SK-N-SH (cell line): ENCODE data around the gene CAPRIN2. TPM values are rescaled to one million over a fixed set of nuclear protein-coding genes. Genes with fewer than 3 reads are reported as not detected.

Source experiments
- CTCF ChIA-PET: fragments of 300-600, 350-600 bp; formaldehyde crosslinking; extraction: SDS; loops from one replicate; lab custom pipeline; 2021; lab: Yijun Ruan, JAX
- POLR2A ChIA-PET: fragments of 350-600 bp; sonication (Branson Sonifier 250); formaldehyde crosslinking; extraction: SDS; loops from one replicate; lab custom pipeline; 2020; ENCODE audit warnings: antibody characterized with exemption, inconsistent platforms; lab: Yijun Ruan, JAX
- DNase-seq: peaks from one replicate; pipeline ENCODE4 v3.0.0; 2012
- H2AFZ ChIP-seq: fragments of 200-600 bp; sonication (generic); 2 replicates; pipeline ENCODE4 v1.8.1; 2016; ENCODE audit warnings: antibody characterized with exemption, mild to moderate bottlenecking, low read depth
- H3F3A ChIP-seq: fragments of 200-600 bp; sonication (generic); replicated peaks from 2 replicates; pipeline ENCODE3; 2016; ENCODE audit warnings: antibody characterized with exemption, mild to moderate bottlenecking; ENCODE audit not compliant: insufficient read depth
- H3K27ac ChIP-seq, 2 experiments: fragments of 200-500 bp in 1 of 2; fragments of 200-600 bp in 1 of 2; sonication (Bioruptor generic) in 1 of 2; sonication (generic), shearing (Covaris generic) in 1 of 2; 2 replicates each; pipeline versions ENCODE4 v1.5.1 to v1.6.1; 2014 to 2016; ENCODE audit warnings: low read depth in 2 of 2, inconsistent platforms in 1 of 2, low read length in 1 of 2, mild to moderate bottlenecking in 1 of 2, mixed read lengths in 1 of 2
- H3K27me3 ChIP-seq: fragments of 200-600 bp; sonication (generic), shearing (Covaris generic); 2 replicates; pipeline ENCODE4 v1.6.1; 2016; ENCODE audit warnings: mixed run types; ENCODE audit not compliant: insufficient read depth
- H3K36me3 ChIP-seq, 2 experiments: fragments of 200-500 bp in 1 of 2; fragments of 200-600 bp in 1 of 2; sonication (Bioruptor generic) in 1 of 2; sonication (generic) in 1 of 2; replicated peaks in 1 of 2; 2 replicates each; pipeline versions ENCODE3 to v1.5.1; 2014 to 2016; ENCODE audit warnings: low read length in 1 of 2, mild to moderate bottlenecking in 1 of 2; ENCODE audit not compliant: insufficient read depth in 2 of 2, control insufficient read depth in 1 of 2
- H3K4me1 ChIP-seq, 2 experiments: fragments of 200-500 bp in 1 of 2; fragments of 200-600 bp in 1 of 2; sonication (Bioruptor generic) in 1 of 2; sonication (generic), shearing (Covaris generic) in 1 of 2; 2 replicates each; pipeline versions ENCODE4 v1.5.1 to v1.6.1; 2014 to 2016; ENCODE audit warnings: low read depth in 1 of 2, low read length in 1 of 2, mixed run types in 1 of 2; ENCODE audit not compliant: insufficient read depth in 2 of 2, control insufficient read depth in 1 of 2
- H3K4me2 ChIP-seq: fragments of 200-600 bp; sonication (generic), shearing (Covaris generic); 2 replicates; pipeline ENCODE4 v1.6.1; 2017; ENCODE audit warnings: mixed run types
- H3K4me3 ChIP-seq, 2 experiments: fragments of 200-500 bp in 1 of 2; fragments of 200-600 bp in 1 of 2; sonication (Bioruptor generic) in 1 of 2; sonication (generic), shearing (Covaris generic) in 1 of 2; 2 replicates each; pipeline versions ENCODE4 v1.5.1 to v1.8.1; 2014 to 2016; ENCODE audit warnings: low read depth in 2 of 2, inconsistent platforms in 1 of 2, low read length in 1 of 2, mild to moderate bottlenecking in 1 of 2, mixed read lengths in 1 of 2, moderate library complexity in 1 of 2
- H3K79me2 ChIP-seq: fragments of 200-600 bp; sonication (generic); 2 replicates; pipeline ENCODE4 v1.8.1; 2017; ENCODE audit warnings: mild to moderate bottlenecking; ENCODE audit not compliant: insufficient read depth
- H3K9ac ChIP-seq: fragments of 200-600 bp; sonication (generic); 2 replicates; pipeline ENCODE4 v1.6.1; 2017; ENCODE audit warnings: mixed run types
- H3K9me2 ChIP-seq: fragments of 200-600 bp; sonication (generic); 2 replicates; pipeline ENCODE4 v1.6.1; 2017; ENCODE audit warnings: mixed run types
- H3K9me3 ChIP-seq: fragments of 200-600 bp; sonication (generic); 2 replicates; pipeline ENCODE4 v1.6.1; 2017; ENCODE audit warnings: mixed run types, mild to moderate bottlenecking, moderate library complexity
- H4K20me1 ChIP-seq: fragments of 200-600 bp; sonication (generic); 2 replicates; pipeline ENCODE4 v1.6.1; 2017; ENCODE audit warnings: mild to moderate bottlenecking, mixed run types; ENCODE audit not compliant: insufficient read depth
- CHD2 ChIP-seq: fragments of 150-350 bp; IDR thresholded peaks from 2 replicates; pipeline ENCODE4 v1.6.1; 2018; ENCODE audit warnings: low read length; ENCODE audit not compliant: partially characterized antibody
- CTCF ChIP-seq: fragments of 200-600 bp; sonication (generic); IDR thresholded peaks from 2 replicates; pipeline ENCODE4 v1.6.1; 2017; ENCODE audit warnings: antibody characterized with exemption, mild to moderate bottlenecking, moderate library complexity
- ELF1 ChIP-seq: IDR thresholded peaks from 2 replicates; pipeline ENCODE4 v1.4.0; 2012
- EZH2phosphoT487 ChIP-seq: fragments of 200-600 bp; sonication (generic); IDR thresholded peaks from 2 replicates; pipeline ENCODE4 v1.6.1; 2017; ENCODE audit warnings: low read depth, mixed run types, mild to moderate bottlenecking, antibody characterized with exemption, moderate library complexity, borderline replicate concordance
- FOXJ3 ChIP-seq: sonication (generic); formaldehyde crosslinking; IDR thresholded peaks from 2 replicates; pipeline ENCODE4 v1.5.1; 2020; ENCODE audit warnings: mild to moderate bottlenecking, missing genetic modification reagents
- GATA2 ChIP-seq: sonication (generic); formaldehyde crosslinking; IDR thresholded peaks from 2 replicates; pipeline ENCODE4 v1.5.0; 2020; ENCODE audit warnings: mild to moderate bottlenecking, missing genetic modification reagents
- JUND ChIP-seq: IDR thresholded peaks from 2 replicates; pipeline ENCODE4 v1.4.0; 2012
- MAX ChIP-seq: IDR thresholded peaks from 2 replicates; pipeline ENCODE4 v1.4.0; 2012; ENCODE audit warnings: low read depth
- MEF2A ChIP-seq: IDR thresholded peaks from 2 replicates; pipeline ENCODE4 v1.4.0; 2012; ENCODE audit warnings: low read depth, borderline replicate concordance
- MXI1 ChIP-seq: IDR thresholded peaks from 2 replicates; pipeline ENCODE4 v1.6.1; 2012; ENCODE audit warnings: mild to moderate bottlenecking, low read depth, low read length, improper control_type of control experiment
- NFIC ChIP-seq: IDR thresholded peaks from 2 replicates; pipeline ENCODE4 v1.4.0; 2012; ENCODE audit warnings: borderline replicate concordance
- NRF1 ChIP-seq: IDR thresholded peaks from 2 replicates; pipeline ENCODE4 v1.6.1; 2012; ENCODE audit warnings: low read depth, mild to moderate bottlenecking, low read length
- POLR2AphosphoS5 ChIP-seq: IDR thresholded peaks from 2 replicates; pipeline ENCODE4 v1.6.1; 2012; ENCODE audit warnings: low read depth, low read length
- RCOR1 ChIP-seq: fragments of 150-350 bp; IDR thresholded peaks from 2 replicates; pipeline ENCODE4 v1.6.1; 2017; ENCODE audit warnings: antibody characterized with exemption, low read length
- REST ChIP-seq: IDR thresholded peaks from 2 replicates; pipeline ENCODE4 v1.6.1; 2012; ENCODE audit warnings: mild to moderate bottlenecking, low read depth, low read length, moderate library complexity
- RFX5 ChIP-seq: IDR thresholded peaks from 2 replicates; pipeline ENCODE4 v1.6.1; 2012; ENCODE audit warnings: mild to moderate bottlenecking, improper control_type of control experiment, low read length
- SIN3A ChIP-seq: IDR thresholded peaks from 2 replicates; pipeline ENCODE4 v1.6.1; 2012; ENCODE audit warnings: low read depth, mild to moderate bottlenecking, low read length, moderate library complexity, borderline replicate concordance
- SMC3 ChIP-seq: IDR thresholded peaks from 2 replicates; pipeline ENCODE4 v1.6.1; 2012; ENCODE audit warnings: low read depth, low read length, improper control_type of control experiment
- TCF12 ChIP-seq: IDR thresholded peaks from 2 replicates; pipeline ENCODE4 v1.4.0; 2012
- TEAD4 ChIP-seq: IDR thresholded peaks from 2 replicates; pipeline ENCODE4 v1.4.0; 2012; ENCODE audit warnings: mild to moderate bottlenecking, borderline replicate concordance; ENCODE audit not compliant: insufficient read depth
- USF2 ChIP-seq: fragments of 150-350 bp; IDR thresholded peaks from 2 replicates; pipeline ENCODE4 v1.6.1; 2017; ENCODE audit warnings: antibody characterized with exemption, low read length, low read depth, borderline replicate concordance
- YY1 ChIP-seq: IDR thresholded peaks from 2 replicates; pipeline ENCODE4 v1.4.0; 2012; ENCODE audit warnings: low read depth, mild to moderate bottlenecking
- WGBS: methylation state at CpG from one replicate; pipeline ENCODE4 v1.1.6; 2017; ENCODE audit warnings: low lambda C conversion rate; 5-methylcytosine and 5-hydroxymethylcytosine counted together
- polyA plus RNA-seq, 3 experiments: library from polyadenylated mRNA; depleted of rRNA; stranded (reverse); fragments of >200 nt; gene quantifications; 2 replicates each; pipeline ENCODE4 v1.2.3, GENCODE V29; 2012

The CAPRIN2 gene
- polyA plus RNA-seq, 1 of the 3 experiments (the other 2 are of a cell fraction), result 21.4 TPM

- no peak for DNase-seq
- Histone ChIP-seq H3K27me3 (no peaks in the 10 kb centered on the region), H3K9me2 (no peaks in the 10 kb centered on the region), H3K4me2 (no peak overlapping the region), H3K79me2 (peaks cover 35% of the 10 kb centered on the region), H3K27ac (no peak overlapping the region), H3K4me1 (peaks cover 19 to 22% of the 10 kb centered on the region in 2 experiments; a peak in 3 of 4 replicates), H2AFZ (no peak overlapping the region), H4K20me1 (no peaks in the 10 kb centered on the region), H3K4me3 (no peak overlapping the region), H3F3A (peaks cover 15% of the 10 kb centered on the region), H3K9ac (no peak overlapping the region), H3K9me3 (no peaks in the 10 kb centered on the region), H3K36me3 (no peaks in the 10 kb centered on the region)
- ChIA-PET CTCF (interaction anchor here (0.9 to 1.4 kb wide), 3 partner anchors 12 to 69 kb away, joined by 3 to 4 read pairs (median 3); no protein-coding TSS in a partner anchor), POLR2A (no interaction called here)
- TF ChIP-seq RFX5 (no peak), YY1 (no peak), RCOR1 (no peak), FOXJ3 (CRISPR knock-in tag) (no peak), JUND (no peak), REST (no peak), USF2 (no peak), NFIC (no peak), SIN3A (no peak), ELF1 (no peak), TEAD4 (no peak)
- 91% methylated on average over 7 of the region's 7 CpGs for WGBS
These were observed 57.8 kb downstream of the CAPRIN2 start for GRCh38 chr12:30696943-30697342.

- Histone ChIP-seq H3K79me2 (peaks cover 38% of the 10 kb centered on the region), H2AFZ (peak overlapping the region; percentile 94), H3K27me3 (no peaks in the 10 kb centered on the region), H4K20me1 (no peaks in the 10 kb centered on the region), H3K4me2 (peak overlapping the region; percentile 97), H3K27ac (no peak overlapping the region), H3K36me3 (no peaks in the 10 kb centered on the region), H3K9ac (no peak overlapping the region), H3K9me2 (no peaks in the 10 kb centered on the region), H3K4me1 (peaks cover 21 to 23% of the 10 kb centered on the region in 2 experiments; a peak in 3 of 4 replicates), H3F3A (peaks cover 18% of the 10 kb centered on the region), H3K4me3 (peak overlapping the region; percentile 99; a peak in 3 of 4 replicates), H3K9me3 (no peaks in the 10 kb centered on the region)
- peak; percentile 26 for DNase-seq
- ChIA-PET CTCF (interaction anchor here (0.8 to 2.3 kb wide), 7 partner anchors 9 to 57 kb away, joined by 3 to 11 read pairs (median 4); no protein-coding TSS in a partner anchor), POLR2A (interaction anchor here (0.8 kb wide), 1 partner anchor 99 kb away, joined by 3 read pairs; no protein-coding TSS in a partner anchor)
- 95% methylated on average over 12 of the region's 14 CpGs for WGBS
- TF ChIP-seq GATA2 (CRISPR knock-in tag) (no peak), MAX (no peak), EZH2phosphoT487 (no peak), MXI1 (no peak), CTCF (no peak), USF2 (no peak), TEAD4 (no peak), NRF1 (no peak), JUND (no peak), FOXJ3 (CRISPR knock-in tag) (no peak), MEF2A (no peak), TCF12 (no peak), SMC3 (no peak), POLR2AphosphoS5 (no peak), CHD2 (no peak)
These were observed 58.3 kb downstream of the CAPRIN2 start for GRCh38 chr12:30696486-30696885.
